HS-5 (cell line): Measurements from ENCODE around the gene APRT.

Experiments
- DNase-seq: peaks from one replicate; pipeline ENCODE4 v3.0.0-alpha.2; 2012; ENCODE audit warnings: low read depth

APRT gene

DNA sequence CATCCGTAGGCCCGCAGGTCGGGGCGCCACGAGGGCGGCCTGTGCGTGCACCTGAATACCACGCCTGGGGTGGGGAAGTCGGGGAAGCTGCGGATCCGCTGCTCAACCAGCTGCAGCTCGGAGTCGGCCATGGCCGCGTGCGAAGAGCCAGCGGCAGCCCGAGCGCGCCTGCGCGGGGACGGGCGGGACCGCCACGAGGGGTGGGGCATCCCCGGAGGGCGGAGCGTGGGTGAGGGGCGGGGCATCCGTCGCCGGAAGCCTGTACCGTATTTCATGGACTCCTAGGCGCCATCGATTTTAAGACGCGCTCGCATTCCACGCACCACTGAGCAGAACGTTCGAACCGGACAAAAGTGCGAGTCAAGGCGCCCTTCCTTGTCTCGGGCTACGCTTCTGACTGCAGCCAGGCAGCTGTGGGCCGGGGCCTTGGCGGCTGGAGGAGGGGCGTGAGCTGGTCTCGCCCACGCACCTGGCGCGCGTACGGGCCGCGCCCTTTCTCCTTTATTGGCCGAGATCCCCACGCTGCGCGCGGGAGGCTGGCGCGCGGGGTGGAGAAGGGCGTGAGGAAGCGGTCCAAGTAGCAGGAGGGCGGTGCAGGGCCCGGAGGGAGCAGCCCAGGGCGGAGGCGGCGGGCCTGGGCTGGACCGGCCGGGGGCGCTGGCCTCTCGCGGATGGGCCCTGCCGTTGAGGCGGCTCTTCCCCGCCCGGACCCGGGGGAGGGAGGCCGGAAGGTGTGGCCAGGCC, at the start of gene APRT:
Gene APRT, minus strand, starts transcription at position 160 of the 744 bp plus-strand sequence. Its CDS starts 29 bp downstream, at position 131.
- DNase-seq = peak; percentile 60

DNA sequence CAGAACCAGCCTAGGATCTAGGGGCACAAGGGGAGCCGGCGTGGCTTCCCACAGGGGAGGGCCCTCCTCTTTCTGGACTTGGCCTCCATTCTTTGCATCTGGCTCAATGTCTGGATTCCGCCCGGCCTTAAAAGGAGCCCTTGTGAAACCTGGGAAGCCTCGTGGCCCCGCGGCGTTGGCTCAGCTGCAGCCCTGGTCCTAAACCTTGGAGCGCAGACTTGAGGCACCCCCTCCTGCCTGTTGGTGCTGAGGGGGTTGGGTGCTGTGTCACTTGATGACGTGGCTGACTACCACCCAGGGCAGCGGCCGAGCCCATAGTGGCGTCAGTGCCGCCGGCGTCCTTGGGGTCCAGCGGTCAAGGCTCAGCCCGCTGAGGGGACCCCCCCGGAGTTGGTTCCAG, 49.6 kb upstream of the APRT start:
- no peak for DNase-seq

DNA sequence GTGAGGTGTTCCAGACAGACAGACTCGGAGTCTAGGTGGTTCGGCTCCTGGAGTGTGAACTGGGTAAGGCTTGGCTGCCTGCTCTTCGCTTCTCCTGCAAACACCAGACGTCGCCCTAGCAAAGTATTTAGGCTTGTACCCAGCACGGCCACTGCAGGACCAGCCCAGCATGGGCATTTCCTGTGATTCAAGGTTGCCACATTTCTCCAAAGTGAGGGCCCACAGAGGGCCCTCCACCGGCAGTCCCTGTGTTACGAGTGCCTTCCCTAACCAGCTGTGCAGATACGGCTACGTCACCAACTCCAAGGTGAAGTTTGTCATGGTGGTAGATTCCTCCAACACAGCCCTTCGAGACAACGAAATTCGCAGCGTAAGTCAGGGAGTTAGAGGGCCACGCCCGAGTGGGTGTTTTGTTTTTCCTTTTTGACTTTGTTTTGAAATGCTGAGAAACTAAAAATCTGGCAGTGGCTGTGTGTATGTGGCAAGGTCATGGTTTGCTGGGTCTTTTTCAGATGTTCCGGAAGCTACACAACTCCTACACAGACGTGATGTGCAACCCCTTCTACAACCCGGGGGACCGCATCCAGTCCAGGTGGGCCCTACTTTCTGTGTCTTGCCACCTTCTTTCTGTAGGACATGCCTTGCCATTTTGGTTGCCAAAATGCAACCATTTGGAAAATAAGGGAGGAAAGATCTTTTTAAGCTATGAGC, 47.8 kb upstream of the APRT start:
- DNase-seq = no peak

- DNase-seq = no peak
These were observed 46.1 kb upstream of the APRT start for GRCh38 chr16:88857728-88858339.

DNA sequence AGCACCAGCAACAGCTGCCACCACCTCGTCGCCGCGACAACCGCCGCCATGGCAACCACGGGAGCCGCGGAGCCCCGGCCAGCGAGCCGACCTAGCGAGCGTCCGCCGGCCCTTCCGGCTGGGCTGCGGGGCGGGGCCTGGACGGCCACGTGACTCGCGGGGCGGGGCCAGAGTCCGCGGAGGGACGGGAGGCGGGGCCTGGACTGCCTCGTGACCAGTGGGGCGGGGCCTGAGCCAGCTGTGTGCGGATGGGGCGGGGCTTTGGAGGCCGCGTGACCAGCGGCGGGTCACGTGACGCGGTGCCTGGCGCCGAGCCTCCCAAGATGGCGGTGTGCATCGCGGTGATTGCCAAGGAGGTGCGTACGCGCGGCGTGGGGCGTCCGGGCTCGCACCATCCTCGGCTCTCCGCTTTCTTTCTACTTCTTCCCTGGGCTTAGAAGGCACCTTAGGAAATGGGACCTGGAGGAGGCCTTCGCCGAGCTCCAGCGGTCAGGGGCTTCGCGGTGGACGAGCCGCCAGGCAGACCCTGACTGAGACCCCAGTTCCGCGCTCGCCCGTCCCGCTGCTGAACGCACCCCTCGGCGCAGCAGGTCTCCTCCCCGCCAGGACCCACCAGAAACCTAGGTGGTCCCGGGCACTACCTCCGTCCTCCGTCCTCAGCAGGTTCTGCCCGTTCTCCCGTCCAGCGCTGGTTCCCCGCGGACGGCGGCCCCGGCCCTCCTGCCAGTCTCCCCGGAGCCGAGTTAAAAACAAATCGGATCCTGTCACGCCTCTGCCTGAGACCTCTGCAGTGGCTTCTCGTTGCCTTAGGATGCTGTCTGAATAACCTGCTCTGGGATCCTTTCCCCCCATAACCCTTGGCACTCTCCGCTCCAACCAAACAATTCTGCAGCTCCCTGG, 45.4 kb upstream of the APRT start, which contains the start of the genes GALNS and TRAPPC2L:
Gene GALNS, minus strand, starts transcription at position 120 of the 900 bp plus-strand sequence. Its CDS starts 70 bp downstream, at position 50.
Gene TRAPPC2L, plus strand, starts transcription at position 300 of the 900 bp plus-strand sequence. Its CDS starts 24 bp downstream, at position 324.
- peak; percentile 32 for DNase-seq

- DNase-seq = no peak
These were observed 44.5 kb upstream of the APRT start for GRCh38 chr16:88856122-88856827.

GRCh38 chr16:88855736-88856121, 44.0 kb upstream of the APRT start:
- no peak for DNase-seq

- no peak for DNase-seq
These were observed 43.4 kb upstream of the APRT start for GRCh38 chr16:88855176-88855575.

DNA sequence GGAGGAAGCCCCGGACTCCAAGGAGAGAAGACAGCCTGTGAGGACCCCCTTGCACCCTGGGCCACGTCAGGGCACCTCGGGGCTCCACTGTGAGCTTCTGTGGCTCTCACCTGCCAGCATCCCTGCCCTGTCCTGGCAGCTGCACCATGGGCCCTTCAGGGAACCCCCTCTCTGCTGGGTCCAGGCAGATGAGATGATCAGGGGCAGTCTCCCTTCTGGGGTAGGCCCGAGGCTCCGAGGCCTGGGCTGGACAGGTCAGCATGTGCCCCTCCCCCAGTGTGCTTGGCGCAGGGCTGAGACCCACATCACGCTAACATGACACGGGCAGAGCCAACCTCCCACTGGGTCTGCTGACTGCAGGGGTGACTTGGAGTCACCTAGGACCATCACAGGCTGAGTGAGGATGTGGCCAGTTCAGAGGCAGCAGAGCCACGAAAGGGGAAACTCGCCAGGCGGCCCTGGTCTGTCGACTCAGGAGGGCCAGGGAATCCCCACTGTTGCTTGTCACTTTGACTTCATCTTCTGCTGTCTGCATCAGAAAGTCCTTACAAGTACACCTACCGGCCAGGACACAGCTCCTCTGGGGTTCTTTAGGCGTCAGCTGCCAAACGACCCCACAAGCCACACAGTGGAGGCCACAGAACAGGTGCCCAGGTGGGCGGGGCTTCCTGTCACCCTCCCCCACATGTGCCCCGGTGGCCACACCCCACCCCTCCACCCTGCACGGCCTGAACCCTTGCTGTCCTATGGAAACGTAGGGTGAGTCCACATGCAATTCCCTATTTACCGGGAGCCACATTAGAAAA, 42.8 kb upstream of the APRT start:
- DNase-seq = no peak

DNA sequence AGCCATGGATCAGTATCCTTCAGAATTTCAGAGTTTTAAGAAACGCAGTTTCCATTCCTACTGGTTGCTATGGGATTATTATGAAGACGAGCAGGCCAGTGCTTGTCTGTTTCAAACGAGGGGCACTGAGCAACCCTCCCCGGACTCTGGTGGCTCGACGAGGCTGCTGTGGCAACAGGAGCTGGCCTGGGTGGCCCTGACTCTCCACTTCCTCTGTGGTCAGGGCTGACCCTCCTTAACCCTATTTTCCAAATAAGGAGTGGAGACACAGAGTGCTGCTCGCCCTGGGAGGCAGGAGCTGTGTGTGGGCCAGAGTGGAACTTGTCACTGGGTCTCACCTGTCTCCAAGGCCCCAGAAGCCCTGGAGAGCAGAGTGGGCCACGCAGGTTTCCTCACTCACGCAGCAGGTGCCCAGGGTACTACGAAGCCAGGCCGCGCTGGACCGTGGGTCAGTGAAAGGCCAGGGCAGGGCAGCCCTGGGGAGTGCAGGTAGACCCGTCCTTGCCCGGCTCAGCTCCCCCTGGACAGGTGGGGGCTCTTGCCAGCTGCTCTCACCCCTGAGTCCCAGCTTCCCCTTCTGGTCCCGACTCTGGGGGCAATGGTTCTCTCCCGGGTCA, 41.7 kb upstream of the APRT start:
- DNase-seq = no peak

DNA sequence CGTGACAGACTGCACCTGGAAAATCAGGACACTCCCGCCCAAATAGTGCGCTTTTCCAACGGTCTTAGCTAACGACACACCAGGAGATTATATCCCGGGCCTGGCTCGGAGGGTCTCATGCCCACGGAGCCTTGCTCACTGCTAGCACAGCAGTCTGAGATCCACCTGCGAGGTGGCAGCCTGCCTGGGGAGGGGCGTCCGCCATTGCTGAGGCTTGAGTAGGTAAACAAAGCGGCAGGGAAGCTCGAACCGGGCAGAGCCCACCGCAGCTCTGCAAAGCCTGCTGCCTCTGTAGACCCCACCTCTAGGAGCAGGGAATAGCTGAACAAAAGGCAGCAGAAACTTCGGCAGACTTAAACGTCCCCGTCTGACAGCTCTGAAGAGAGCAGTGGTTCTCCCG, 39.9 kb upstream of the APRT start:
- DNase-seq = no peak

DNA sequence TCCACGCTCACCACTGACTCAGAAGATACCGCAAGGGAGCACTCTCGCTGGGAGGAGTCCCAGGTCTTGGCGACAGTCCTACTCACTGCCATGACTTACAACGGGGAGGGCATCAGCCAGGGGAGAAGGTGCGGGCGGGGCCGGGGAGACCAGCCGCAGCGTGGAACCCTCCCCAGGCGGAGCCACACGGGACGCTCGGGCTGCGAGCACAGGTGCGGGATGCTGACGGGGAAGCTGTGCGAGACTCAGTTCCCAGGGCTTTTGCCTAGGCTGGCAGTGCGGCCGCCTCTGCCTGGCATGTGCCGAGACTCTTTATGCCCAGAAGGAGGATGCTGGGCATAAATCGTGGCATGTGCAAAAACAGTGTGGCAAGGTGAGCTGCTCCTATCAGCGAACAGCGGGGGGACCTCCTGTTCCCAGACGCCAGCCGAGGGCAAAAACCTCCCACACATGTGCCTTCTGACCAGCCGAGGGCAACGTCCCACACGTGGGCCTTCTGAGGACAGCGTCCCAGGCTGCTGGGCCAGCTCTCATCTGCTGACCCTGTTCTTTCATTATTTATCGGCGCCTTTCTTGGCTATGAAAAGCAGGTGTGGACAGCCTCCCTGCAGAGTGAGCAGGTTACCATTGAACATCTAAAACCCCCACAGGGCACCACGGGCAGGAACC, 38.9 kb upstream of the APRT start:
- no peak for DNase-seq

GRCh38 chr16:88848557-88848956, 36.8 kb upstream of the APRT start:
- no peak for DNase-seq

GRCh38 chr16:88847654-88848053, 35.9 kb upstream of the APRT start:
- DNase-seq = no peak

- no peak for DNase-seq
These were observed 34.4 kb upstream of the APRT start for GRCh38 chr16:88846088-88846487.

GRCh38 chr16:88844419-88845036, 32.8 kb upstream of the APRT start:
- DNase-seq = no peak

- DNase-seq = no peak
These were observed 31.5 kb upstream of the APRT start for GRCh38 chr16:88843256-88843655.

- no peak for DNase-seq
These were observed 31.1 kb upstream of the APRT start for GRCh38 chr16:88842806-88843205.

DNA sequence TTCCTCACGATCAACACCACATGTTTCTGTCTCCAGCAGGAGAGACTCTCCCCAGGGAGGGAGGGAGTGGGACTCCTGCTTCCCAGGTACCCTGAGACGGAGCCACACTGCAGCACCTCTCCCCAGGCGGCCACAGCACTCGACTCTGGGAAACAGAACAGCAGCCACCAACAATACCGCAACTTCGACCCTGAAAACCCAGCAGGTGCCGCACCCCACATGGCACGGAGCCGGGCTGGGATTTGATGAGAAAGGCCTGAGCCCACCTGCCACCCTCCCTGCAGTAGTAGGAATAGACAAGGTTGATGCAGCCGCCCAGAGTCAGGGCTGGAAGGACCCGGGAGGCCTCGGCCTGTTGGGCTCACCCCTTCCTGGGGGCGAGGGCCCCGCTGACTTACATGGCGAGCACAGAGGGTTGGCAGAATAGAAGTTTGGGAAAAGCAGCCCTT, 30.6 kb upstream of the APRT start:
- no peak for DNase-seq
